Epithelial cell of proximal tubule (primary cell): ENCODE results near the gene CALD1. TPM values are rescaled to one million over a fixed set of nuclear protein-coding genes. Genes with fewer than 3 reads are reported as not detected.

Experiments
- DNase-seq: peaks from one replicate; pipeline ENCODE4 v3.0.0-alpha.2; 2011; ENCODE audit warnings: low read depth
- H3K4me3 ChIP-seq: 2 replicates; pipeline ENCODE4 v1.5.1; 2011; ENCODE audit warnings: low read depth, mild to moderate bottlenecking, low read length
- CTCF ChIP-seq: conservative IDR thresholded peaks from 2 replicates; pipeline ENCODE4 v1.5.1; 2012; ENCODE audit warnings: low read depth, mild to moderate bottlenecking, low read length
- total RNA-seq: library from RNA; depleted of rRNA; stranded (reverse); fragments of >200 nt; gene quantifications from 2 replicates; pipeline ENCODE4 v1.2.3, GENCODE V29; 2015

Gene CALD1
- total RNA-seq, 1 donor from 2014 or later, result 140 TPM

DNA sequence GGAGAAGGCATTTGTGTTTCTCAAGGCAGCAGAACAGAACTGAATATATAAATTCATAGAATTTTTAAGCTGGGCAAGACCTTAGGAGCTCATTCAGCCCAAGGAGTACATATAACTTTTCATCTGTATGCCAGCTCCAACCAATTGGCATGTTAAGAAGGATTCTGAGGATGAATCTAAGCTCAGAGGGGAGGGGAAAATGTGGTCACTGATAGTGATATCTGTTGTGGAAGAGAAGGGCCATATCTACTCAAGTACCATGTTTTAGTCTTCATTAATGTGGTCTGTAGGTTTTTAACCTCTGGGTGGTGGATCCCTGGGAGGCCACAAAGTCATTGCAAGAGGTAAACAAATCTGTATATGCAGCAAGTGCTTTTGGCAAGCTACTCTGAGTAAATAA, 6.4 kb downstream of the CALD1 start:
- DNase-seq, result no peak
- H3K4me3 ChIP-seq, result no peak overlapping the region
- TF ChIP-seq CTCF, result no peak

GRCh38 chr7:134787064-134787463, 7.6 kb downstream of the CALD1 start:
- no peak overlapping the region for H3K4me3 ChIP-seq
- no peak for TF ChIP-seq CTCF
- DNase-seq, result no peak

- TF ChIP-seq CTCF, result no peak
- no peak for DNase-seq
- no peak overlapping the region for H3K4me3 ChIP-seq
These were observed 8.3 kb downstream of the CALD1 start for GRCh38 chr7:134787720-134788119.

DNA sequence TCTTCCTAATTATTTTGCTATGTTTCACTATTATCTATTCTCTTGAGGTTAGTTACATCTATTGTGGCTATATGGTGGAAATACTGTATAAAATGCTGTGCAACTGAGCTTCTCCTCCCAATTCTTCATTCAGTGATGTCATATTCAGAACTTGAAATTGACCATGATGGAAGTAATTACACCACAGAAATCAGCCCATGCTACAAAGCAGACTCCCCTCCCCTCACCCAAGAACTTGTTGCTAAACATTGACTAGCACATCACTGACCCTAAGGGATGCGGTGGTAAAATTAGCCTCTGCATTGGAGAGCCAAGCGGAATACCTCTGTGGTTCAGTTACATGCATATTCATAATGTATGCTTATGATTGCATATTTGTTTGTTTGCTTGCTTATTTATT, 8.8 kb downstream of the CALD1 start:
- no peak overlapping the region for H3K4me3 ChIP-seq
- DNase-seq, result no peak
- no peak for TF ChIP-seq CTCF

DNA sequence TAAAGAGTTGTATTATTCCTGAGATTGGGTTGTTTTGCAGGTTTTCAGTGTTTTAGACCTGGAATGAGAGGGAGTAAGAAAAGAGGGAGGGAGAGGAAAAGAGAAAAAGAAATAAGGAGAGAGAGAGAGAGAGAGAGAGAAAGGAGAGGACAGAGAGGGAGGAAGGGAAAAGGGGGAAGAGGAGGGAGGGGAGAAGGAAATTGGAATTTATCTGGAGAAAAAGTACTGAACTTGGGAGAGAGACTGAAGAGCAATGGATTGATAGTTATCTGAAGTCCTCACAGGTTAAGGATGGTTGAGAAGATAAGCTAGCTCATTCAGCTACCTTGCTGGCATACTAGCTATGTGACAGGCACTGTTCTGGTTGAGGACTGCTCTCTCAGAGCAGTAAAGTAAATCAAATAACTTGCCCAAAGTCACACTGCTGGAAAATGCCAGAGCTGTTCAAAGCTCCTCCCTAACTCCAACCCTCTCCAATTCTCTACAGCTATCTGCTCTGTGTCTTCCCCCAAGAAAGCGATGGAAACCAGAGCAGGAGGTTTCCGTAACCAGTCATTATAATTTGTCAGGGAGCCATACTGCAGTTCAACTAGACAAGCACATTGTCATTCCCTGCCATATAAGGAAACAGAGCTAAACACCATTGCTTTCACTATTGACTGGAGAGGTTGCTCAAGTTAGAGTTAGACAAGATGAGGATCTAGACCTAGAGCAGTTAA, 10.7 kb downstream of the CALD1 start:
- no peak for DNase-seq
- no peak for TF ChIP-seq CTCF
- no peak overlapping the region for H3K4me3 ChIP-seq

GRCh38 chr7:134792968-134793367, 13.5 kb downstream of the CALD1 start:
- H3K4me3 ChIP-seq, result no peak overlapping the region
- no peak for TF ChIP-seq CTCF
- no peak for DNase-seq

- no peak overlapping the region for H3K4me3 ChIP-seq
- no peak for TF ChIP-seq CTCF
- no peak for DNase-seq
These were observed 15.8 kb downstream of the CALD1 start for GRCh38 chr7:134795231-134795630.
